PC-3 (cell line): ENCODE results near the gene RNF32. TPM values are rescaled to one million over a fixed set of nuclear protein-coding genes. Genes with fewer than 3 reads are reported as not detected.

Experiments used
- ATAC-seq: fragments of 200-7000 bp; cut with Tn5 transposase; 2 replicates; pipeline ENCODE4 v1.9.1; 2020; ENCODE audit warnings: mild to moderate bottlenecking, moderate library complexity
- BruUV-seq: library from RNA; stranded (reverse); fragments of 400-500 nt; replicated peaks from 2 replicates; lab custom pipeline; 2021; lab: Mats Ljungman, UMichigan
- CTCF ChIA-PET: fragments of 300-600 bp; sonication (Branson Sonifier 250); formaldehyde crosslinking; loops from one replicate; lab custom pipeline; 2022; ENCODE audit warnings: antibody characterized with exemption; lab: Charles Lee
- POLR2A ChIA-PET: fragments of 300-600 bp; sonication (Branson Sonifier 250); formaldehyde crosslinking; loops from one replicate; lab custom pipeline; 2022; ENCODE audit warnings: antibody characterized with exemption; ENCODE audit not compliant: unreplicated experiment; lab: Charles Lee
- DNase-seq: peaks from one replicate; pipeline ENCODE4 v3.0.0-alpha.2; 2015
- H2AFZ ChIP-seq: fragments of 300-600 bp; sonication (generic); 2 replicates; pipeline ENCODE4 v1.6.0; 2016; ENCODE audit warnings: antibody characterized with exemption, low read length
- H3F3A ChIP-seq: fragments of 300-600 bp; sonication (generic); one replicate; pipeline ENCODE4 v1.6.0; 2017; ENCODE audit warnings: antibody characterized with exemption, low read length, control low read depth, mild to moderate bottlenecking; ENCODE audit not compliant: unreplicated experiment
- H3K27ac ChIP-seq: fragments of 300-600 bp; sonication (generic); 2 replicates; pipeline ENCODE4 v1.5.1; 2016; ENCODE audit warnings: mild to moderate bottlenecking, low read length
- H3K27me3 ChIP-seq: fragments of 300-600 bp; sonication (generic); 2 replicates; pipeline ENCODE4 v1.6.1; 2016; ENCODE audit warnings: low read length, mixed read lengths
- H3K36me3 ChIP-seq: fragments of 300-600 bp; sonication (generic); 2 replicates; pipeline ENCODE4 v1.6.1; 2016; ENCODE audit warnings: low read depth, mixed run types, low read length, mixed read lengths
- H3K4me1 ChIP-seq: fragments of 300-600 bp; sonication (generic); 2 replicates; pipeline ENCODE4 v1.5.1; 2016; ENCODE audit warnings: low read length; ENCODE audit not compliant: insufficient read depth
- H3K4me2 ChIP-seq: fragments of 300-600 bp; sonication (generic); 2 replicates; pipeline ENCODE4 v1.6.0; 2016; ENCODE audit warnings: low read length
- H3K4me3 ChIP-seq: fragments of 300-600 bp; sonication (generic); 2 replicates; pipeline ENCODE4 v1.5.1; 2016; ENCODE audit warnings: mild to moderate bottlenecking, low read length, mixed read lengths
- H3K79me2 ChIP-seq: fragments of 300-600 bp; sonication (generic); 2 replicates; pipeline ENCODE4 v1.6.1; 2017; ENCODE audit warnings: low read length, mixed read lengths
- H3K9ac ChIP-seq: fragments of 300-600 bp; sonication (generic); 2 replicates; pipeline ENCODE4 v1.6.0; 2016; ENCODE audit warnings: mild to moderate bottlenecking, low read length
- H3K9me2 ChIP-seq: fragments of 300-600 bp; sonication (generic); replicated peaks from 2 replicates; pipeline ENCODE4 v1.6.1; 2016; ENCODE audit warnings: mixed run types, low read length, mixed read lengths
- H3K9me3 ChIP-seq: fragments of 300-600 bp; sonication (generic); 2 replicates; pipeline ENCODE4 v1.6.1; 2016; ENCODE audit warnings: low read length, mixed read lengths
- H4K20me1 ChIP-seq: fragments of 300-600 bp; sonication (generic); 2 replicates; pipeline ENCODE4 v1.6.1; 2016; ENCODE audit warnings: low read length, mixed read lengths
- EZH2 ChIP-seq: fragments of 300-600 bp; sonication (generic); IDR thresholded peaks from one replicate; pipeline ENCODE4 v1.6.1; 2017; ENCODE audit warnings: antibody characterized with exemption, mild to moderate bottlenecking, low read length; ENCODE audit not compliant: unreplicated experiment
- EZH2phosphoT487 ChIP-seq: fragments of 300-600 bp; sonication (generic); IDR thresholded peaks from 2 replicates; pipeline ENCODE4 v1.6.1; 2018; ENCODE audit warnings: mild to moderate bottlenecking, antibody characterized with exemption, low read length, borderline replicate concordance
- intact Hi-C: fragments of 100-400 bp; cut with micrococcal nuclease; formaldehyde crosslinking; loops from 2 replicates; pipeline ENCODE4 v1.9.0; 2023
- total RNA-seq: library from RNA; depleted of rRNA; stranded (reverse); fragments of >200 nt; gene quantifications from 2 replicates; pipeline ENCODE4 v1.2.3, GENCODE V29; 2014
- TF ChIP-seq, protein P1 (sequence below): fragments of 300-600 bp; sonication (generic); conservative IDR thresholded peaks from 2 replicates; pipeline ENCODE4 v1.5.1; 2017; ENCODE audit warnings: antibody characterized with exemption, low read depth, mild to moderate bottlenecking, low read length

The RNF32 gene
- total RNA-seq, 1 experiment from 2014 or later = 1.7 TPM

DNA sequence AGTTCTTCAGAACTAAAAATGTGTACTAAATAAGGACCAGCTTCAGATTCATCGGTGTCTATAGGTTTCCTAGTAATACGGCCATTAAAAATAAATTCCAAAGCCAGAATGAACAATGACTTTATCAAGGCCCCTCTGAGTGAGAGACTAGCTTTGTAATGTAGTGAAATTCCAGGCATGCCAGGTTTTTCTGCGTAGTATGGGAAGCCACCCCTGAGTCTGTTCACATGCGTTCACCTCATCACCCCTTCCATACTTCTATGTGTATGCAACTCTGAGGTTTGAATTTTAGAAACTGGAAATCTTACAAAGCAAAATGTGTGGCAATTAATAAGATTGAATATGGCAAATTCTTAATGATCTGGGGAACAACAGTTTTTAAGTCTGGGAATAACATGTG is 24.5 kb downstream of the RNF32 start:
- no TSS peak for BruUV-seq
- Histone ChIP-seq H3K9ac (no peak overlapping the region), H2AFZ (no peak overlapping the region), H4K20me1 (no peaks in the 10 kb centered on the region), H3K4me1 (peaks cover 9% of the 10 kb centered on the region), H3K9me2 (no peaks in the 10 kb centered on the region), H3K4me3 (no peak overlapping the region), H3K36me3 (no peaks in the 10 kb centered on the region), H3K27ac (no peak overlapping the region), H3K4me2 (no peak overlapping the region), H3F3A (no peaks in the 10 kb centered on the region), H3K9me3 (no peaks in the 10 kb centered on the region), H3K27me3 (no peaks in the 10 kb centered on the region), H3K79me2 (no peaks in the 10 kb centered on the region)
- CTCF ChIA-PET = no interaction called here
- no peak for DNase-seq
- TF ChIP-seq EZH2 = no peak
- TF ChIP-seq EZH2phosphoT487 = no peak
- TF ChIP-seq, protein P1, sequence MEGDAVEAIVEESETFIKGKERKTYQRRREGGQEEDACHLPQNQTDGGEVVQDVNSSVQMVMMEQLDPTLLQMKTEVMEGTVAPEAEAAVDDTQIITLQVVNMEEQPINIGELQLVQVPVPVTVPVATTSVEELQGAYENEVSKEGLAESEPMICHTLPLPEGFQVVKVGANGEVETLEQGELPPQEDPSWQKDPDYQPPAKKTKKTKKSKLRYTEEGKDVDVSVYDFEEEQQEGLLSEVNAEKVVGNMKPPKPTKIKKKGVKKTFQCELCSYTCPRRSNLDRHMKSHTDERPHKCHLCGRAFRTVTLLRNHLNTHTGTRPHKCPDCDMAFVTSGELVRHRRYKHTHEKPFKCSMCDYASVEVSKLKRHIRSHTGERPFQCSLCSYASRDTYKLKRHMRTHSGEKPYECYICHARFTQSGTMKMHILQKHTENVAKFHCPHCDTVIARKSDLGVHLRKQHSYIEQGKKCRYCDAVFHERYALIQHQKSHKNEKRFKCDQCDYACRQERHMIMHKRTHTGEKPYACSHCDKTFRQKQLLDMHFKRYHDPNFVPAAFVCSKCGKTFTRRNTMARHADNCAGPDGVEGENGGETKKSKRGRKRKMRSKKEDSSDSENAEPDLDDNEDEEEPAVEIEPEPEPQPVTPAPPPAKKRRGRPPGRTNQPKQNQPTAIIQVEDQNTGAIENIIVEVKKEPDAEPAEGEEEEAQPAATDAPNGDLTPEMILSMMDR = no peak
- ATAC-seq = no peak
- POLR2A ChIA-PET = no interaction called here
- intact Hi-C loops = no loop called here

DNA sequence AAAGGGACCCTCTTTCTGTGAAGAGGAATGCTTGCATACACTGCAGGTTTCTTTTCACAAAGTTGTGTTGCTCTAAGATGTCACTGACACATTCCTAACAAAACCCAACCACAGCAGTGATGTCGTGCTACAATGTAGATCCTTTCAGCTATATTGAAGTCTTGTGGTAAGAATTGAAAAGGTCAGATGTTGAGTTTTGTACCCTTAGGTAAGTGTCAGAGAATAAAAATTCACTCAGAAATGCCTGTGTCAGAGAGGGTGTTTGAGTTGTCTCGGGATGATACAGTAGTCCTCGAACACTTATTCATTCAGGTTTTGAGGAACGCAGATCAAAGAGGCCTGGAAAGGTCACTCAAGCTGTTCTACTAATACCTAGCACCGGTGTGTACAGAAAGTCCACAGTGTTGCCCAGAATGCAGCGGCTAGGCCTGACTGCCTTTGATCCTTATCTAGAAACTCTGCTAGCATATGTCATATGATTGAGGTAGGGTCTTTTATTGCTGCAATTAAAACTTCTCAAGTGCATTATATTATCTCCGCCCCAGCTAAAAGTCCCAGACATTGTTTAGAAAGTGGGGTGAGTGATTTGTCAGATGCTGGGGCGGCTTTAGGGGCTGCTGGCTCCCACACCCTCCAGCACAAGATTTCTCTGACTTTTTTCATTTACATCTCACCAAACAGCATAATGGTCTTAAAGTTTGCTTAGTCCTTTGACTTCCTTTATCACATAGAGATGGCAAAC is 26.0 kb downstream of the RNF32 start:
- peaks cover 9% of the 10 kb centered on the region for H3K4me1 ChIP-seq
- H3K9me3 ChIP-seq = no peaks in the 10 kb centered on the region
- ChIA-PET POLR2A (no interaction called here), CTCF (interaction anchor here (0.5 kb wide), 1 partner anchor 97 kb away, joined by 4 read pairs; no protein-coding TSS in a partner anchor)
- no peak overlapping the region for H3K4me3 ChIP-seq
- H3K9me2 ChIP-seq = no peaks in the 10 kb centered on the region
- H3K79me2 ChIP-seq = no peaks in the 10 kb centered on the region
- DNase-seq (no peak), ATAC-seq (no peak)
- no peak overlapping the region for H3K4me2 ChIP-seq
- H3K27ac ChIP-seq = no peak overlapping the region
- intact Hi-C loops = no loop called here
- no peaks in the 10 kb centered on the region for H3F3A ChIP-seq
- no peak for TF ChIP-seq EZH2phosphoT487
- no peak for TF ChIP-seq EZH2
- TF ChIP-seq, protein P1 = no peak
- H3K36me3 ChIP-seq = no peaks in the 10 kb centered on the region
- no peaks in the 10 kb centered on the region for H4K20me1 ChIP-seq
- no peak overlapping the region for H2AFZ ChIP-seq
- H3K9ac ChIP-seq = no peak overlapping the region
- H3K27me3 ChIP-seq = no peaks in the 10 kb centered on the region
- BruUV-seq = no TSS peak

DNA sequence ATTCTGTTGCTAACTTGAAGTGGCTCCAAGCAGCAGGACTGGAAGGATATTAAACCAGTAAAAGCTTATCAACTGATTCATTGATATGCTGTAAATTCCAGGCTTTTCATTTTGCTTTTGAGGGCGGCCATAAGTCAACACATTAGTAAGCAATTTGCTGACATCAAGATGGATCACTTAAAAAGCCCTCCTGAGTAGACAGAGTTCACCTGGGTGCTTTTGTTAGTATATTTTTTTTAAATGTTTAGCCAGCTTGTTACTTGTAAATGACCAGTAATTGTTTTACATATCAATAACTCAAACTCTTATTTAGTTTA is 26.5 kb downstream of the RNF32 start:
- H3F3A ChIP-seq = no peaks in the 10 kb centered on the region
- H4K20me1 ChIP-seq = no peaks in the 10 kb centered on the region
- no peak overlapping the region for H3K4me2 ChIP-seq
- POLR2A ChIA-PET = no interaction called here
- H3K9ac ChIP-seq = no peak overlapping the region
- CTCF ChIA-PET = no interaction called here
- BruUV-seq = no TSS peak
- intact Hi-C loops = no loop called here
- TF ChIP-seq EZH2 = no peak
- TF ChIP-seq, protein P1 = no peak
- no peak overlapping the region for H2AFZ ChIP-seq
- peaks cover 9% of the 10 kb centered on the region for H3K4me1 ChIP-seq
- no peaks in the 10 kb centered on the region for H3K79me2 ChIP-seq
- H3K4me3 ChIP-seq = no peak overlapping the region
- no peaks in the 10 kb centered on the region for H3K27me3 ChIP-seq
- H3K9me2 ChIP-seq = no peaks in the 10 kb centered on the region
- no peaks in the 10 kb centered on the region for H3K9me3 ChIP-seq
- ATAC-seq (no peak), DNase-seq (no peak)
- no peak overlapping the region for H3K27ac ChIP-seq
- H3K36me3 ChIP-seq = no peaks in the 10 kb centered on the region
